Gastroesophageal sphincter (tissue), 3 donors: ENCODE data around the gene ARHGEF7.

Source experiments
- EP300 ChIP-seq: sonication (generic); formaldehyde crosslinking; IDR thresholded peaks from one replicate; pipeline ENCODE4 v1.6.1; 2017; ENCODE audit warnings: antibody characterized with exemption, mild to moderate bottlenecking
- POLR2A ChIP-seq, 2 donors: fragments of 450-650 bp; IDR thresholded peaks; one replicate each; pipeline ENCODE4 v1.6.1; 2017; ENCODE audit warnings: antibody characterized with exemption in 2 of 2, mild to moderate bottlenecking in 2 of 2, moderate library complexity in 1 of 2
- POLR2AphosphoS5 ChIP-seq: sonication (generic); formaldehyde crosslinking; IDR thresholded peaks from one replicate; pipeline ENCODE4 v1.6.1; 2017; ENCODE audit warnings: antibody characterized with exemption
- TF ChIP-seq, protein P1 (sequence below), 4 experiments: fragments of 200-600 bp in 2 of 4; fragments of 450-650 bp in 2 of 4; sonication (generic) in 1 of 4; IDR thresholded peaks; one replicate each; pipeline ENCODE4 v1.5.1; 2017 to 2019; ENCODE audit warnings: antibody characterized with exemption in 4 of 4, mild to moderate bottlenecking in 2 of 4, moderate library complexity in 2 of 4

DNA sequence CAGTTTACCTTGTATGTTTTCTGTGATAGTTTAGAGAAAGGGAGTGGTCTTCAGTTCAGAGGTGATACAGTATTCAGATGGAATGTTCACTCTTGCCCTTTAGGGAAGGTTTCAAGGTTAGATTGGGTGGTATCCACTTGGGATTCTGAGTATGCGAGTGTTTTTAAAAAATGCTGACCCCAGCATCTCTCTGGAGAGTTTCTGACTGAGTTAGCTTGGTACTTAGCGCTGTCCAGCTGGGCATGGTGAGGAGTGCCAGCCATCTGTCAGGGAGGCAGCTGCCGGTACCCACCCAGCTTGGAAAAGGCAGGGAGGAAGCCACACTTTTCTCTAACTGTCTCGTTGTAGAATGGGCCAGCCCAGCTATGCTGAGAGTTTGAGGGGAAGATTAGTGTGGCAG is 63.3 kb downstream of the ARHGEF7 start:
- TF ChIP-seq, protein P1, sequence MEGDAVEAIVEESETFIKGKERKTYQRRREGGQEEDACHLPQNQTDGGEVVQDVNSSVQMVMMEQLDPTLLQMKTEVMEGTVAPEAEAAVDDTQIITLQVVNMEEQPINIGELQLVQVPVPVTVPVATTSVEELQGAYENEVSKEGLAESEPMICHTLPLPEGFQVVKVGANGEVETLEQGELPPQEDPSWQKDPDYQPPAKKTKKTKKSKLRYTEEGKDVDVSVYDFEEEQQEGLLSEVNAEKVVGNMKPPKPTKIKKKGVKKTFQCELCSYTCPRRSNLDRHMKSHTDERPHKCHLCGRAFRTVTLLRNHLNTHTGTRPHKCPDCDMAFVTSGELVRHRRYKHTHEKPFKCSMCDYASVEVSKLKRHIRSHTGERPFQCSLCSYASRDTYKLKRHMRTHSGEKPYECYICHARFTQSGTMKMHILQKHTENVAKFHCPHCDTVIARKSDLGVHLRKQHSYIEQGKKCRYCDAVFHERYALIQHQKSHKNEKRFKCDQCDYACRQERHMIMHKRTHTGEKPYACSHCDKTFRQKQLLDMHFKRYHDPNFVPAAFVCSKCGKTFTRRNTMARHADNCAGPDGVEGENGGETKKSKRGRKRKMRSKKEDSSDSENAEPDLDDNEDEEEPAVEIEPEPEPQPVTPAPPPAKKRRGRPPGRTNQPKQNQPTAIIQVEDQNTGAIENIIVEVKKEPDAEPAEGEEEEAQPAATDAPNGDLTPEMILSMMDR (IDR thresholded peaks at IDR 0.05): no peak
- no peak for TF ChIP-seq POLR2AphosphoS5
- no peak for TF ChIP-seq POLR2A (IDR thresholded peaks at IDR 0.05)
- no peak for TF ChIP-seq EP300
